22Rv1 (cell line): ENCODE measurements around the gene GATAD1.
"Not testable (repeated sequence)": the region's sequence is repeated elsewhere in the genome, so short reads cannot be mapped to it uniquely, and the experiment has no call there.

ENCODE experiments used
- H3K27ac ChIP-seq: fragments of 450-650 bp; 2 replicates; pipeline ENCODE4 v1.5.1; 2017
- ZFX ChIP-seq: fragments of 450-650 bp; IDR thresholded peaks from 2 replicates; pipeline ENCODE4 v1.6.1; 2017; ENCODE audit warnings: antibody characterized with exemption, borderline replicate concordance
- TF ChIP-seq, protein P1 (sequence below): fragments of 450-650 bp; IDR thresholded peaks from 2 replicates; pipeline ENCODE4 v1.5.1; 2017; ENCODE audit warnings: mild to moderate bottlenecking

Gene GATAD1

GRCh38 chr7:92409357-92409756 lies 37.9 kb upstream of the GATAD1 start:
- no peak overlapping the region for H3K27ac ChIP-seq
- TF ChIP-seq, protein P1, sequence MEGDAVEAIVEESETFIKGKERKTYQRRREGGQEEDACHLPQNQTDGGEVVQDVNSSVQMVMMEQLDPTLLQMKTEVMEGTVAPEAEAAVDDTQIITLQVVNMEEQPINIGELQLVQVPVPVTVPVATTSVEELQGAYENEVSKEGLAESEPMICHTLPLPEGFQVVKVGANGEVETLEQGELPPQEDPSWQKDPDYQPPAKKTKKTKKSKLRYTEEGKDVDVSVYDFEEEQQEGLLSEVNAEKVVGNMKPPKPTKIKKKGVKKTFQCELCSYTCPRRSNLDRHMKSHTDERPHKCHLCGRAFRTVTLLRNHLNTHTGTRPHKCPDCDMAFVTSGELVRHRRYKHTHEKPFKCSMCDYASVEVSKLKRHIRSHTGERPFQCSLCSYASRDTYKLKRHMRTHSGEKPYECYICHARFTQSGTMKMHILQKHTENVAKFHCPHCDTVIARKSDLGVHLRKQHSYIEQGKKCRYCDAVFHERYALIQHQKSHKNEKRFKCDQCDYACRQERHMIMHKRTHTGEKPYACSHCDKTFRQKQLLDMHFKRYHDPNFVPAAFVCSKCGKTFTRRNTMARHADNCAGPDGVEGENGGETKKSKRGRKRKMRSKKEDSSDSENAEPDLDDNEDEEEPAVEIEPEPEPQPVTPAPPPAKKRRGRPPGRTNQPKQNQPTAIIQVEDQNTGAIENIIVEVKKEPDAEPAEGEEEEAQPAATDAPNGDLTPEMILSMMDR, result no peak
- TF ChIP-seq ZFX, result no peak

DNA sequence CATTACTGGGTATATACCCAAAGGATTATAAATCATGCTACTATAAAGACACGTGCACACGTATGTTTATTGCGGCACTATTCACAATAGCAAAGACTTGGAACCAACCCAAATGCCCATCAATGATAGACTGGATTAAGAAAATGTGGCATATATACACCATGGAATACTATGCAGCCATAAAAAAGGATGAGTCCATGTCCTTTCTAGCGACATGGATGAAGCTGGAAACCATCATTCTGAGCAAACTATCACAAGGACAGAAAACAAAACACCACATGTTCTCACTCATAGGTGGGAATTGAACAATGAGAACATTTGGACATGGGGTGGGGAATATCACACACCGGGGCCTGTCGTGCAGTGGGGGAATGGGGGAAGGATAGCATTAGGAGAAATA lies 37.1 kb upstream of the GATAD1 start:
- H3K27ac ChIP-seq, result not testable (repeated sequence)

GRCh38 chr7:92412745-92413144 lies 34.5 kb upstream of the GATAD1 start:
- no peak overlapping the region for H3K27ac ChIP-seq
- TF ChIP-seq, protein P1, result no peak
- TF ChIP-seq ZFX, result no peak

GRCh38 chr7:92413550-92413949 lies 33.7 kb upstream of the GATAD1 start:
- TF ChIP-seq, protein P1, result no peak
- no peak for TF ChIP-seq ZFX
- no peak overlapping the region for H3K27ac ChIP-seq

- TF ChIP-seq, protein P1, result no peak
- TF ChIP-seq ZFX, result no peak
- no peak overlapping the region for H3K27ac ChIP-seq
Observed at GRCh38 chr7:92415225-92415624, 32.1 kb upstream of the GATAD1 start.

DNA sequence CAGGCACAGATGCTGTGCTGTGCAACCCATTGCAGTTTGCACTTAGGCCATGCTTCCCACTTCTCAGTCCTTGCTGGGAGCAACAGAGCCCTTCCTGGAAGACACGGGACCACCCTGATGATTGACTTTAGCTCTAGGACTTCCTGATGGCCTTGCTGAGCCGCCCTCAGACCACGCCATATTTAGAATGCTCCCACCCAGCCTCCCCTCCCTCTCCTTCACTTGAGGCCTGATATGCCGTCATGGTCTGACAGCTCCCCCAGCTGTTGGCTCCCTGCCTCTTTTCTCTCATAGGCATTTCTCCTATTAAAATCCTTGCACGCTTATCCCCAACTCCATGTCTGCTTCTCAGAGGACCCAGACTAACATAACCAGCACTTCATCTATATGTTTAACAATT lies 29.4 kb upstream of the GATAD1 start:
- no peak for TF ChIP-seq ZFX
- TF ChIP-seq, protein P1, result no peak

GRCh38 chr7:92421676-92422435 lies 25.4 kb upstream of the GATAD1 start:
- H3K27ac ChIP-seq, result no peak overlapping the region
- TF ChIP-seq ZFX, result no peak
- TF ChIP-seq, protein P1, result no peak

More for the DNA sequence above, 29.4 kb upstream of the GATAD1 start:
- H3K27ac ChIP-seq, result no peak overlapping the region

DNA sequence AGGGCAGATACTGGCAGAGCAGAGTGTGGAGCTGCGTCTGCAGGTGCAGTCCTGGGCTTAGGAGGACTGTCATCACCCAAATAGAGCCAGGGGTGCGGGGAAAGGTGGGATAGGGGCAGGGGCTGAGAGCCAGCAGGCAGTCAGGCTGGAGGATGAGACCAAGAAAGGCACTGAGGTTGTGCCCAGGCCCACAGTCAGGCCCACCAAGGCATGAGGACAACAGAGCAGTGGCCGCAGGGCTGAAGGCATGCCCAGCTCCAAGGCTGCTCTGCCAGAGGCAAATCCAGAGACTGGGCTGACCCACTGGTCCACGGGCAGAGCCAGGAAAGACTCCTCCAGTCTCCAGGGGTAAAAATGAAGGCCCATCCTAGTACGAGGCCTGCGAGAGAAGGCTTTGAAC lies 24.4 kb upstream of the GATAD1 start:
- no peak overlapping the region for H3K27ac ChIP-seq
- TF ChIP-seq, protein P1, result no peak
- TF ChIP-seq ZFX, result no peak
